GM12872 (cell line): ENCODE measurements around the gene CREB1.

Experiments
- TF ChIP-seq, protein P1 (sequence below): IDR thresholded peaks from 3 replicates; pipeline ENCODE4 v1.5.1; 2011; ENCODE audit warnings: low read depth, mild to moderate bottlenecking, low read length, moderate library complexity; ENCODE audit not compliant: insufficient read depth

Gene CREB1

DNA sequence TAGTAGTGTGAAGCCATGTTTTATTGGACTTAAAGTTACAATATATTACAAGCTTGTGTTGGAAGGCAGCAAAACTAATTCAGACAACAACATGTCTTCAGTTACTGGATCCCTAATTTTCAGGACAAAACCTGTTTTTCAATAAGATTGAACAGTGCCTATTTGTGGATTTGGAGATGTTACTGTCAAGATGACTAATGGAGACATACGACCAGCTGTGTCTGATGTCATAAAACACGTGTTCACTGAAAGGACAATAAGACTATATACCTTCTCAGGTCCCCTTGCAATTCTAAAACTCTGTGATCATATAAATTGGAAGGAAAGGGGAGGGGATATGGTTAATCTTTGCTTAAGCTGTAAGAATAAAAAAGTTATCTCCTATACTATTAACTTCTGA lies 73.7 kb downstream of the CREB1 start:
- TF ChIP-seq, protein P1, sequence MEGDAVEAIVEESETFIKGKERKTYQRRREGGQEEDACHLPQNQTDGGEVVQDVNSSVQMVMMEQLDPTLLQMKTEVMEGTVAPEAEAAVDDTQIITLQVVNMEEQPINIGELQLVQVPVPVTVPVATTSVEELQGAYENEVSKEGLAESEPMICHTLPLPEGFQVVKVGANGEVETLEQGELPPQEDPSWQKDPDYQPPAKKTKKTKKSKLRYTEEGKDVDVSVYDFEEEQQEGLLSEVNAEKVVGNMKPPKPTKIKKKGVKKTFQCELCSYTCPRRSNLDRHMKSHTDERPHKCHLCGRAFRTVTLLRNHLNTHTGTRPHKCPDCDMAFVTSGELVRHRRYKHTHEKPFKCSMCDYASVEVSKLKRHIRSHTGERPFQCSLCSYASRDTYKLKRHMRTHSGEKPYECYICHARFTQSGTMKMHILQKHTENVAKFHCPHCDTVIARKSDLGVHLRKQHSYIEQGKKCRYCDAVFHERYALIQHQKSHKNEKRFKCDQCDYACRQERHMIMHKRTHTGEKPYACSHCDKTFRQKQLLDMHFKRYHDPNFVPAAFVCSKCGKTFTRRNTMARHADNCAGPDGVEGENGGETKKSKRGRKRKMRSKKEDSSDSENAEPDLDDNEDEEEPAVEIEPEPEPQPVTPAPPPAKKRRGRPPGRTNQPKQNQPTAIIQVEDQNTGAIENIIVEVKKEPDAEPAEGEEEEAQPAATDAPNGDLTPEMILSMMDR: no peak

DNA sequence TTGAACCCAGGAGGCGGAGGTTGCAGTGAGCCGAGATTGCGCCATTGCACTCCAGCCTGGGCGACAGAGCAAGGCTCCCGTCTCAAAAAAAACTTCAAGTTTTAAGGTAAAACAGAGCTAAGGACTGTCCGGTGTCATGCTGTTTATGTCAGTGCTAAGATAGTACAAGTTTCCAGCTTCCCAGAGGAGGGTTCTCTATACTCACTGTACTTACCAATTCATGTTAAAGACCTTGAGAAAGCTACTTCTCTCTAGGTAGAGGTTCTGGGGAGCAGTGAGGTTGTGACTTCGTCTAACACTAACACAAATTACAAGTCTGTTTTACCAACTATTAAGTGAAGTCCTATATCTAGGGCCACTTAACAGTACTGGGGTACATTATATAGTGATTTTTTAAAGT lies 76.6 kb downstream of the CREB1 start:
- TF ChIP-seq, protein P1: no peak

DNA sequence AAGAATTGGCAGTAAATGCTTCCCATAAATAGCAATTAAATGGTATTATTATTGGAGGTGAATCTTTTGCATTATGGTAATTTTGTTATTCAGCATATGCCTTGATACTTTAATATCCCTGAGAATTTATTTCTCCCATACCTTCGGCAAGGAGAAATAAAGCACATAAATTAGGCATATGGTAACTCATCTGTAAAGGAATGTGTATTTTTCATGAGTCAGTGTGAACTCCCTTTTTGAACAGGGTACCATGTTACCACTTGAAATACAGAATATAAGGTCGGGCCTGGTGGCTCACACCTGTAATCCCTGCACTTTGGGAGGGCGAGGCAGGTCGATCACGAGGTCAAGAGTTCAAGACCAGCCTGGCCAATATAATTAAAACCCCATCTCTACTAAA lies 77.1 kb downstream of the CREB1 start:
- TF ChIP-seq, protein P1: no peak

DNA sequence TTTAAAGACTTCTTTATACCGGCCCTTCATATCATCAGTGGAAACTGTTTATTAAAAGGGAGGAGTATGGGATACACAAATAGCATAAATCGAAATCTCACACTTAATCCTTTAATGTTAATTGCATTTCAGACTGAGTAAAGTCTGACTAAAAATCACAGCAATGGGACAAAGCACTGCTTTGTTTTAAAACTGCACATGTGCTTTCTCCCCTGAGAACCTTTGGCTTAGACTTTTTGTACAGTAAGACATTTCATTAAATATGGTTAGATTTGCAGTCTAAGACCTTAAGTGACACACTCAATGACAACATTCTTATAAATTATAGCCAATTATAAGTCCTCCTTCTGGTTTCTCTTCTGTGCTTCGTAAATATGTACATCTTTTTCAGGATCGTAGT lies 83.0 kb downstream of the CREB1 start:
- TF ChIP-seq, protein P1: no peak

DNA sequence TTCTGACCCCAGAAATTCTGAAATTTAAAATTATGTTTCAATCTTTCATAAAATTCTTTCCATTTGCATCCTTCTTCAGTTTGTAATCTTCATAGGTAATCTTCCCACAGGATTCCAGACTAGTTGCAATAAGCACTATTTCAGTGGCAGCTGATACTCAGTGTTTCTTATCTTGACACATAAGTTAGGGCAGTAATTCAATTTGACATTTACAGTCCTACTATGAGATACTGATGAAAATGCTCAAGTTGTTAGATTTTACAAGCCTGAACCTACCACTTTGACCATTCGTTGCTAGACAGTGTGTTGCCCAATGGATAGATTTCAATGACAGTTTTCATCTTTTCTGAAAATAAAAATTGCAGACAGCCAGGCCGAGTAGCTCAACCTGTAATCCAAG lies 85.1 kb downstream of the CREB1 start:
- TF ChIP-seq, protein P1: no peak

DNA sequence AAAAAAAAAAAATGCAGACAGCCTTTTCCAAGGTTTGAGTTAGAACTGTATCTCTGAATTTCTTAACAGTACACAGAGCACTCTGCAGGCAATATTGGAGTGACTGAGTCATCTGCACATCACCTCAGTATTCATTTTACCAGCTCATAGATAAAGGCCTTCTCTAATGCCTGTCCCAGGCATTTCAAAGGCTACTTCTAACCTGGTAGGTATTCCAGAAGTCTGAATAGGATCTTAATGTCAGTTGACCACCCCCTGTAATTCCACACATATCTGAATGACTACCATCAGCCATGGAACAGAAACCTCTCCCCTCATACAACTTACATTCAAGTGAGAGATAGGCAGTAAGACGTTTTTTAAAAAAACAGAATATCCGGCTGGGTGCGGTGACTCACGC lies 86.4 kb downstream of the CREB1 start:
- TF ChIP-seq, protein P1: no peak

DNA sequence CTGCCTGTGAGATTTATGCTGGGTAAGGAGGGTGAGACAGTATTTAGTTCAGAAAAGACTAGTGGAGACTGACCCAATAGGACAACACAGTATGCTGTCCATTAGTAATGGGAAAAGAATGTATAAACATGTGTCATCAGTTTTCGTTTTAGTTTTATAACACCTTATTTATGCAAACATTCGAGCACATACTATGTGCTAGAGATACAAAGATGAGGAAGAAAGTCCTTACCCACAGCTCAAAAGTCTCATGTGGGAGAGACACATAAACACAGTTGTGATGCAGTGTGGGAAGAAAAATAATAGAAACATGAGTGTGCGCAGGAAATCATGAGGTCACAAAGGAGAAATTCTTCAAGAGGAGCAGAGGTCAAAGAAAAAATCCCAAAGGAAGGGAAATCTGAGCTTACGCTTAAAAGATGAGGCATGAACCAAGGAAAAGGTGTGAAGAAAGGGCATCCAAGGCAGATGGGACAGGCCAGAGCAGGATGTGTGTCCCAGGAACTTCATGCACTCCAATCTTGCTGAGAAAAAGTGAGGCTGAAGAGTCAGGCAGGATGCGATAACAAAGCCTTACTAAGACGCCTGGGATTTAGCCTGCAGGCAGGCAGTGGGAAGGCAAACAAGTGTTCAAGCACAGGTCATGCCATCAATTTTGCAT lies 87.4 kb downstream of the CREB1 start:
- TF ChIP-seq, protein P1: no peak

DNA sequence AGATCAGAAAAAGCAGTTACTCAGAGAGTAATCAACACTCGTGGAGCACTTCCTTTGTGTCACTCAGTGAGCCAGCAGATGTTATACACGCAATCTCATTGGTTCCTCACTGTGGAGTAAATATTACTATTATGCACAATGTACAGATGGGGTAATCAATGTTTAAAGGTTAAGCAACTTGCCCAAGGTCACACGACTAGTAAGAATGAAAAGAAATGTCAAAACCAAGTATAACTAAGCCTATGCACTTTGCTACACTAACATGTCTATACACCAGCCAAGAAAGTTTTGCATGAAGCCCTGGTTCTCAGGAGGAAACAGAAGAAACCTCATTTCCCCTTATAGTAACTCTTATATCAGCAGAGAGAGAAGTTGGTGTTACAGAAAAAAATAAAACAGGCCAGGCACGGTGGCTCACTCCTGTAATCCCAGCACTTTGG lies 90.0 kb downstream of the CREB1 start:
- TF ChIP-seq, protein P1: no peak
